K562 (cell line): Measurements from ENCODE around the gene SLC2A4RG. TPM values are rescaled to one million over a fixed set of nuclear protein-coding genes. Genes with fewer than 3 reads are reported as not detected.

Experiments
- AFF1 ChIP-seq, 2 experiments: fragments of 450-650 bp; IDR thresholded peaks; 2 replicates each; pipeline ENCODE4 v1.6.1; 2018; ENCODE audit warnings: mild to moderate bottlenecking in 2 of 2, low read depth in 1 of 2; ENCODE audit not compliant: partially characterized antibody in 2 of 2
- FOXP4 ChIP-seq: sonication (generic); formaldehyde crosslinking; IDR thresholded peaks from 2 replicates; pipeline ENCODE4 v1.8.0; 2022; ENCODE audit warnings: mild to moderate bottlenecking, missing genetic modification reagents, borderline replicate concordance
- KDM1A ChIP-seq, 2 experiments: fragments of 450-650 bp; IDR thresholded peaks; 2 replicates each; pipeline ENCODE4 v1.6.1; 2016; ENCODE audit warnings: mild to moderate bottlenecking in 2 of 2
- RBM39 ChIP-seq: fragments of 200-400 bp; formaldehyde crosslinking; optimal IDR thresholded peaks from 2 replicates; pipeline ENCODE3; 2018; ENCODE audit warnings: low read depth, low read length
- polyA plus RNA-seq, 8 experiments: library from polyadenylated mRNA; depleted of rRNA in 4 of 8; stranded (reverse) in 5 of 8; unstranded in 3 of 8; fragments of >200 nt; fragmentation: Nextera tagmentation in 2 of 8; fragmentation: Illumina TruSeq in 1 of 8; extraction: Ambion mirVana in 2 of 8; extraction: Trizol in 1 of 8; gene quantifications; 2 replicates each; pipeline versions ENCODE4 v1.2.1 to v1.2.3, GENCODE V29; 2011 to 2014; ENCODE audit warnings: inconsistent platforms in 1 of 8, missing spikeins in 1 of 8
- total RNA-seq, 7 experiments: library from RNA; depleted of rRNA in 6 of 7; stranded (reverse); fragments of >200 nt in 6 of 7; fragmentation: Illumina TruSeq in 2 of 7; extraction: Trizol in 2 of 7; gene quantifications; 2 replicates each; pipeline versions ENCODE4 v1.2.1 to v1.2.3, GENCODE V29; 2011 to 2021; ENCODE audit warnings: low replicate concordance in 1 of 7

SLC2A4RG gene
- total and polyA plus RNA-seq, 9 of the 15 experiments (the other 6 are each of a cell fraction or from before 2014, with no cell fraction given) = 0.34 to 97.3 (median 26.5) TPM

GRCh38 chr20:63739130-63740069 is at the start of gene SLC2A4RG (continued):
- TF ChIP-seq AFF1 (IDR thresholded peaks at IDR 0.05; ENCODE audit: low read depth in 1 of 2, partially characterized antibody in 2 of 2) (no peak), RBM39 (no peak), KDM1A (IDR thresholded peaks at IDR 0.05) (no peak), FOXP4 (CRISPR knock-in tag) (no peak)
